H1 (cell line): ENCODE data around the gene EIF2S2. TPM values are rescaled to one million over a fixed set of nuclear protein-coding genes. Genes with fewer than 3 reads are reported as not detected.

Experiments used
- CTCF ChIA-PET: fragments of 300-600 bp; sonication (Branson Sonifier 250); formaldehyde crosslinking; loops from one replicate; lab custom pipeline; 2021; ENCODE audit not compliant: partially characterized antibody; lab: Charles Lee
- POLR2A ChIA-PET: fragments of 300-600 bp; sonication (Branson Sonifier 250); formaldehyde crosslinking; loops from one replicate; lab custom pipeline; 2021; ENCODE audit warnings: inconsistent platforms; ENCODE audit not compliant: partially characterized antibody; lab: Charles Lee
- DNase-seq, 2 experiments: peaks; one replicate each; pipeline versions ENCODE4 v3.0.0 to v3.0.0-alpha.2; 2010 to 2022; ENCODE audit warnings: low spot score in 2 of 2, low read depth in 1 of 2, mixed read lengths in 1 of 2
- FAIRE-seq: peaks from 2 replicates; lab custom pipeline; 2011; peaks lifted over from hg19 to GRCh38; lab: Jason Lieb, UNC
- H2AFZ ChIP-seq: 2 replicates; pipeline ENCODE4 v1.8.1; 2012; ENCODE audit warnings: low read length, inconsistent platforms
- H2AK5ac ChIP-seq: 2 replicates; pipeline ENCODE4 v1.6.1; 2013; ENCODE audit warnings: low read depth, low read length
- H2BK120ac ChIP-seq: replicated peaks from 2 replicates; pipeline ENCODE3; 2013; ENCODE audit warnings: low read depth, low read length, inconsistent platforms
- H2BK12ac ChIP-seq: 2 replicates; pipeline ENCODE4 v1.6.1; 2013; ENCODE audit warnings: low read depth, low read length
- H2BK15ac ChIP-seq: 2 replicates; pipeline ENCODE4 v1.6.1; 2013; ENCODE audit warnings: low read length
- H2BK20ac ChIP-seq: 2 replicates; pipeline ENCODE4 v1.6.1; 2013; ENCODE audit warnings: low read length
- H2BK5ac ChIP-seq: 2 replicates; pipeline ENCODE4 v1.6.1; 2013; ENCODE audit warnings: low read depth, low read length
- H3K14ac ChIP-seq: 2 replicates; pipeline ENCODE4 v1.6.1; 2013; ENCODE audit warnings: inconsistent platforms; ENCODE audit not compliant: insufficient read length
- H3K18ac ChIP-seq: 2 replicates; pipeline ENCODE4 v1.6.1; 2013; ENCODE audit warnings: low read length; ENCODE audit errors: extremely low read depth
- H3K23ac ChIP-seq: 2 replicates; pipeline ENCODE4 v1.6.1; 2013; ENCODE audit warnings: inconsistent platforms; ENCODE audit not compliant: insufficient read length
- H3K23me2 ChIP-seq: 2 replicates; pipeline ENCODE4 v1.6.1; 2013; ENCODE audit warnings: low read depth, low read length
- H3K27ac ChIP-seq: 2 replicates; pipeline ENCODE4 v1.6.1; 2011; ENCODE audit warnings: low read depth, low read length, inconsistent platforms
- H3K27me3 ChIP-seq, 4 experiments: replicated peaks in 1 of 4; 1 replicate in 1 of 4; 2 replicates in 3 of 4; pipeline versions ENCODE4 v1.6.1 to v1.8.1; 2011 to 2013; ENCODE audit warnings: low read length in 3 of 4, mild to moderate bottlenecking in 3 of 4, inconsistent platforms in 2 of 4, mixed read lengths in 2 of 4, moderate library complexity in 1 of 4; ENCODE audit not compliant: control insufficient read depth in 3 of 4, insufficient read depth in 3 of 4; ENCODE audit errors: extremely low read depth in 1 of 4
- H3K36me3 ChIP-seq, 4 experiments: 2 replicates each; pipeline versions ENCODE4 v1.6.1 to v1.8.1; 2011 to 2013; ENCODE audit warnings: mild to moderate bottlenecking in 4 of 4, low read length in 3 of 4, moderate library complexity in 2 of 4, control low read depth in 1 of 4, inconsistent platforms in 1 of 4; ENCODE audit not compliant: insufficient read depth in 4 of 4, control insufficient read depth in 2 of 4
- H3K4ac ChIP-seq: replicated peaks from 2 replicates; pipeline ENCODE3; 2013; ENCODE audit warnings: low read length, low read depth, mixed read lengths, inconsistent platforms; ENCODE audit not compliant: insufficient read length
- H3K4me1 ChIP-seq, 4 experiments: replicated peaks in 1 of 4; 1 replicate in 1 of 4; 2 replicates in 3 of 4; pipeline versions ENCODE4 v1.6.1 to v1.8.1; 2011 to 2013; ENCODE audit warnings: low read length in 3 of 4, inconsistent platforms in 2 of 4, mixed read lengths in 1 of 4; ENCODE audit not compliant: insufficient read depth in 4 of 4, control insufficient read depth in 3 of 4
- H3K4me2 ChIP-seq, 2 experiments: 2 replicates each; pipeline versions ENCODE4 v1.6.1 to v1.8.1; 2011 to 2013; ENCODE audit warnings: low read depth in 2 of 2, low read length in 2 of 2, control low read depth in 1 of 2, inconsistent platforms in 1 of 2, mild to moderate bottlenecking in 1 of 2; ENCODE audit not compliant: insufficient read depth in 1 of 2
- H3K4me3 ChIP-seq, 4 experiments: fragments of 200-600, 300-600 bp in 1 of 4; sonication (generic), shearing (Covaris generic), sonication (Bioruptor Twin) in 1 of 4; 2 replicates each; pipeline versions ENCODE4 v1.5.1 to v1.8.1; 2011 to 2016; ENCODE audit warnings: low read length in 4 of 4, low read depth in 3 of 4, control low read depth in 2 of 4, inconsistent platforms in 2 of 4, mild to moderate bottlenecking in 2 of 4, mixed read lengths in 1 of 4, moderate library complexity in 1 of 4; ENCODE audit not compliant: insufficient read depth in 2 of 4; ENCODE audit errors: extremely low read depth in 1 of 4
- H3K56ac ChIP-seq: replicated peaks from 2 replicates; pipeline ENCODE3; 2013; ENCODE audit warnings: low read depth, mild to moderate bottlenecking, mixed read lengths, low read length, inconsistent platforms; ENCODE audit not compliant: insufficient read length
- H3K79me1 ChIP-seq: 2 replicates; pipeline ENCODE4 v1.6.1; 2013; ENCODE audit warnings: low read depth, low read length, control low read depth
- H3K79me2 ChIP-seq, 2 experiments: 2 replicates each; pipeline versions ENCODE4 v1.6.1 to v1.8.1; 2012 to 2013; ENCODE audit warnings: low read length in 2 of 2, mild to moderate bottlenecking in 2 of 2, inconsistent platforms in 1 of 2; ENCODE audit not compliant: insufficient read depth in 2 of 2, control insufficient read depth in 1 of 2
- H3K9ac ChIP-seq, 4 experiments: replicated peaks in 1 of 4; 1 replicate in 1 of 4; 2 replicates in 3 of 4; pipeline versions ENCODE4 v1.6.1 to v1.8.1; 2011 to 2013; ENCODE audit warnings: low read depth in 3 of 4, low read length in 3 of 4, control low read depth in 2 of 4, mild to moderate bottlenecking in 2 of 4, moderate library complexity in 2 of 4, inconsistent platforms in 1 of 4; ENCODE audit errors: extremely low read depth in 1 of 4
- H3K9me3 ChIP-seq, 2 experiments: 2 replicates each; pipeline versions ENCODE4 v1.6.1 to v1.8.1; 2012 to 2013; ENCODE audit warnings: mild to moderate bottlenecking in 2 of 2, moderate library complexity in 2 of 2, control low read depth in 1 of 2, inconsistent platforms in 1 of 2, low read depth in 1 of 2, low read length in 1 of 2, mixed read lengths in 1 of 2; ENCODE audit not compliant: insufficient read depth in 2 of 2
- H4K20me1 ChIP-seq, 2 experiments: replicated peaks in 1 of 2; 2 replicates each; pipeline versions ENCODE3 to v1.8.1; 2011 to 2013; ENCODE audit warnings: inconsistent platforms in 2 of 2, low read length in 2 of 2, mild to moderate bottlenecking in 1 of 2; ENCODE audit not compliant: insufficient read depth in 2 of 2, control insufficient read depth in 1 of 2
- H4K5ac ChIP-seq: 2 replicates; pipeline ENCODE4 v1.6.1; 2013; ENCODE audit warnings: low read length, low read depth, mixed read lengths, inconsistent platforms; ENCODE audit not compliant: insufficient read length
- H4K8ac ChIP-seq: 2 replicates; pipeline ENCODE4 v1.8.0; 2013; ENCODE audit warnings: mild to moderate bottlenecking, moderate library complexity, low read length, inconsistent platforms; ENCODE audit not compliant: insufficient read depth; ENCODE audit errors: extremely low read depth
- H4K91ac ChIP-seq: replicated peaks from 2 replicates; pipeline ENCODE3; 2013; ENCODE audit warnings: low read length, mixed read lengths, inconsistent platforms; ENCODE audit not compliant: insufficient read length
- BACH1 ChIP-seq: IDR thresholded peaks from 2 replicates; pipeline ENCODE4 v1.6.1; 2012; ENCODE audit warnings: low read length, improper control_type of control experiment
- CHD1 ChIP-seq: IDR thresholded peaks from 2 replicates; pipeline ENCODE4 v1.6.1; 2012; ENCODE audit warnings: low read depth, low read length, improper control_type of control experiment
- CTBP2 ChIP-seq: IDR thresholded peaks from 2 replicates; pipeline ENCODE4 v1.7.0; 2011; ENCODE audit warnings: borderline replicate concordance, mild to moderate bottlenecking, moderate library complexity, mixed read lengths, low read length; ENCODE audit not compliant: insufficient read depth, insufficient read length
- CTCF ChIP-seq, 3 experiments: IDR thresholded peaks; 1 replicate in 2 of 3; 2 replicates in 1 of 3; pipeline versions ENCODE4 v1.5.1 to v1.6.1; 2011; ENCODE audit warnings: low read length in 3 of 3, mild to moderate bottlenecking in 3 of 3, inconsistent platforms in 2 of 3, low read depth in 1 of 3, moderate library complexity in 1 of 3; ENCODE audit not compliant: insufficient read depth in 1 of 3; ENCODE audit errors: control extremely low read depth in 1 of 3
- EZH2 ChIP-seq: fragments of 200-600 bp; sonication (generic); IDR thresholded peaks from 2 replicates; pipeline ENCODE4 v1.7.1; 2012; ENCODE audit warnings: low read depth, mild to moderate bottlenecking, moderate library complexity, low read length, inconsistent platforms; ENCODE audit not compliant: severe bottlenecking
- HDAC2 ChIP-seq, 2 experiments: fragments of 300-600 bp in 1 of 2; sonication (generic) in 1 of 2; IDR thresholded peaks; 2 replicates each; pipeline ENCODE4 v1.6.1; 2011 to 2012; ENCODE audit warnings: low read depth in 2 of 2, low read length in 2 of 2, mild to moderate bottlenecking in 2 of 2, moderate library complexity in 2 of 2, borderline replicate concordance in 1 of 2, inconsistent platforms in 1 of 2
- KDM4A ChIP-seq: IDR thresholded peaks from one replicate; pipeline ENCODE4 v1.7.1; 2012; ENCODE audit warnings: low read depth, mild to moderate bottlenecking, moderate library complexity, low read length, inconsistent platforms; ENCODE audit not compliant: severe bottlenecking
- NRF1 ChIP-seq: IDR thresholded peaks from 2 replicates; pipeline ENCODE4 v1.6.1; 2011; ENCODE audit warnings: mild to moderate bottlenecking, low read depth, low read length, improper control_type of control experiment
- RFX5 ChIP-seq: IDR thresholded peaks from 2 replicates; pipeline ENCODE4 v1.6.1; 2011; ENCODE audit warnings: low read depth, low read length, improper control_type of control experiment, borderline replicate concordance
- USF2 ChIP-seq: IDR thresholded peaks from 2 replicates; pipeline ENCODE4 v1.6.1; 2011; ENCODE audit warnings: low read length, improper control_type of control experiment
- WGBS, 2 experiments: shearing (Covaris generic) in 1 of 2; methylation state at CpG; one replicate each; pipeline versions ENCODE4 v1.1.6 to v1.1.7; 2013 to 2015; ENCODE audit warnings: low lambda C conversion rate in 2 of 2, mixed read lengths in 2 of 2, inconsistent platforms in 1 of 2, low coverage in 1 of 2, missing lambda C conversion rate in 1 of 2; ENCODE audit not compliant: insufficient replicate concordance in 2 of 2, insufficient coverage in 1 of 2, insufficient read length in 1 of 2; ENCODE audit errors: extremely low coverage in 1 of 2, missing lambda C conversion rate in 1 of 2; 5-methylcytosine and 5-hydroxymethylcytosine counted together
- polyA plus RNA-seq, 7 experiments: library from polyadenylated mRNA; depleted of rRNA in 3 of 7; stranded (reverse) in 5 of 7; unstranded in 2 of 7; fragments of >200 nt in 5 of 7; fragments of 200-250 nt in 2 of 7; gene quantifications; 1 replicate in 5 of 7; 2 replicates in 1 of 7; 4 replicates in 1 of 7; pipeline versions ENCODE4 v1.2.1 to v1.2.3, GENCODE V29; 2011 to 2013; ENCODE audit warnings: missing spikeins in 2 of 7, mixed read lengths in 2 of 7
- total RNA-seq: library from RNA; stranded (reverse); fragmentation: NEBNext Ultra II Directional; extraction: Animal tissue kit (Norgen Biotek cat#: 25700); gene quantifications from 2 replicates; pipeline ENCODE4 v1.2.1, GENCODE V29; 2021

EIF2S2 gene
- total and polyA plus RNA-seq, 2 of the 8 experiments (the other 6 are each of a cell fraction or from before 2014, with no cell fraction given) = 59.5 to 142 TPM

- CTCF ChIA-PET = interaction anchor here (2.1 to 2.3 kb wide), 2 partner anchors 8 to 39 kb away, joined by 7 to 10 read pairs; no protein-coding TSS in a partner anchor
- Histone ChIP-seq H3K9me3 (no peaks in the 10 kb centered on the region), H2AK5ac (no peak overlapping the region), H4K5ac (no peak overlapping the region), H3K4me3 (no peak overlapping the region), H3K79me1 (peaks cover 13% of the 10 kb centered on the region), H4K91ac (no peak overlapping the region), H3K23ac (no peak overlapping the region), H3K56ac (no peak overlapping the region), H3K4ac (no peak overlapping the region), H3K18ac (no peak overlapping the region), H2AFZ (no peak overlapping the region), H2BK5ac (no peak overlapping the region), H2BK20ac (no peak overlapping the region), H4K8ac (no peak overlapping the region), H3K27me3 (no peaks in the 10 kb centered on the region), H3K4me2 (no peak overlapping the region), H2BK15ac (no peak overlapping the region), H3K27ac (no peak overlapping the region), H2BK120ac (no peak overlapping the region), H3K14ac (no peak overlapping the region), H3K79me2 (peaks cover 0 to 56% of the 10 kb centered on the region in 2 experiments; a peak in 2 of 4 replicates), H3K23me2 (no peaks in the 10 kb centered on the region), H3K9ac (no peak overlapping the region), H4K20me1 (peaks cover 9 to 14% of the 10 kb centered on the region in 2 experiments), H3K36me3 (no peaks in the 10 kb centered on the region), H2BK12ac (no peak overlapping the region), H3K4me1 (no peaks in the 10 kb centered on the region)
- DNase-seq = no peak
- no peak for FAIRE-seq
- WGBS, 2 experiments = 92% methylated on average over 1 of the region's 1 CpG; no CpG with 5 or more reads in 1 of the 2 experiments
- POLR2A ChIA-PET = no interaction called here
- no peak for TF ChIP-seq CTBP2
- no peak for TF ChIP-seq KDM4A
- no peak for TF ChIP-seq BACH1
- TF ChIP-seq RFX5 = no peak
- no peak for TF ChIP-seq NRF1
- no peak for TF ChIP-seq CTCF (IDR thresholded peaks at IDR 0.05; ENCODE audit: control extremely low read depth in 1 of 3, insufficient read depth in 1 of 3, low read depth in 1 of 3, low read length in 3 of 3)
- no peak for TF ChIP-seq EZH2
- no peak for TF ChIP-seq USF2
- no peak for TF ChIP-seq HDAC2 (IDR thresholded peaks at IDR 0.05; ENCODE audit: borderline replicate concordance in 1 of 2, low read depth in 2 of 2, low read length in 2 of 2)
- no peak for TF ChIP-seq CHD1
Observed at GRCh38 chr20:34060970-34061369, 51.1 kb downstream of the EIF2S2 start.
